GM18511 (cell line): Measurements from ENCODE around the gene CD22.
"Not testable (repeated sequence)": the region's sequence is repeated elsewhere in the genome, so short reads cannot be mapped to it uniquely, and the experiment has no call there.

Experiments used
- ATAC-seq: cut with Tn5 transposase; IDR thresholded peaks from one replicate; pipeline ENCODE4 v1.9.1; 2021; ENCODE audit warnings: mild to moderate bottlenecking, moderate library complexity; ENCODE audit not compliant: unreplicated experiment

The CD22 gene

GRCh38 chr19:35328851-35329285 is at the start of gene CD22:
TSS of gene CD22 (plus strand) at chr19:35329187. CDS start at chr19:35332041, 2,854 bp downstream.
- no peak for ATAC-seq

- no peak for ATAC-seq
These were observed 49.6 kb upstream of the CD22 start for GRCh38 chr19:35279374-35279773.

GRCh38 chr19:35279985-35280821 is 48.8 kb upstream of the CD22 start:
- ATAC-seq, result no peak

- ATAC-seq, result no peak
These were observed 47.7 kb upstream of the CD22 start for GRCh38 chr19:35281303-35281702.

GRCh38 chr19:35284153-35285094 is 44.6 kb upstream of the CD22 start:
- ATAC-seq, result no peak

GRCh38 chr19:35285095-35285449 is 43.9 kb upstream of the CD22 start:
- no peak for ATAC-seq

GRCh38 chr19:35285465-35285864 is 43.5 kb upstream of the CD22 start:
- ATAC-seq, result not testable (repeated sequence)

GRCh38 chr19:35286101-35286500 is 42.9 kb upstream of the CD22 start:
- ATAC-seq, result not testable (repeated sequence)

- ATAC-seq, result no peak
These were observed 41.3 kb upstream of the CD22 start for GRCh38 chr19:35287713-35288112.

GRCh38 chr19:35288331-35288730 is 40.7 kb upstream of the CD22 start:
- ATAC-seq, result no peak

GRCh38 chr19:35288906-35289305 is 40.1 kb upstream of the CD22 start:
- ATAC-seq, result no peak

- no peak for ATAC-seq
These were observed 38.4 kb upstream of the CD22 start for GRCh38 chr19:35290381-35291127.

- no peak for ATAC-seq
These were observed 37.7 kb upstream of the CD22 start for GRCh38 chr19:35291259-35291658.

- no peak for ATAC-seq
These were observed 37.1 kb upstream of the CD22 start, which contains the start of gene MAG for GRCh38 chr19:35291916-35292315. TSS of gene MAG (plus strand) at chr19:35292161. CDS start at chr19:35295409, 3,248 bp downstream.

- no peak for ATAC-seq
These were observed 36.3 kb upstream of the CD22 start for GRCh38 chr19:35292421-35293362.

- no peak for ATAC-seq
These were observed 35.6 kb upstream of the CD22 start for GRCh38 chr19:35293363-35293739.

GRCh38 chr19:35293808-35294207 is 35.2 kb upstream of the CD22 start:
- no peak for ATAC-seq

GRCh38 chr19:35294328-35294727 is 34.7 kb upstream of the CD22 start:
- ATAC-seq, result no peak

- ATAC-seq, result no peak
These were observed 33.9 kb upstream of the CD22 start for GRCh38 chr19:35294859-35295791.
